Measurements from ENCODE around the gene C20orf144. TPM values are rescaled to one million over a fixed set of nuclear protein-coding genes. Genes with fewer than 3 reads are reported as not detected.

C20orf144 gene
- total RNA-seq (2014; rRNA removed; shearing (Covaris generic)), result 0.18 and 0.44 TPM in 2 replicates
- total RNA-seq (2022), result 0.31 and 0.42 TPM in 2 replicates
- Bru-seq, nascent RNA, result percentile 13 among the genes with signal in this experiment
- BruChase-seq, experiment 1, labeled RNA remaining after a 6-hour chase, result percentile 14 among the genes with signal in this experiment
- BruChase-seq, experiment 2, labeled RNA remaining after a 2-hour chase, result percentile 20 among the genes with signal in this experiment
- long read RNA-seq, partial matches to known transcripts, result 0 of 1 reads
- long read RNA-seq, other reads (novel, unspliced or antisense), result 0 of 1 reads

DNA sequence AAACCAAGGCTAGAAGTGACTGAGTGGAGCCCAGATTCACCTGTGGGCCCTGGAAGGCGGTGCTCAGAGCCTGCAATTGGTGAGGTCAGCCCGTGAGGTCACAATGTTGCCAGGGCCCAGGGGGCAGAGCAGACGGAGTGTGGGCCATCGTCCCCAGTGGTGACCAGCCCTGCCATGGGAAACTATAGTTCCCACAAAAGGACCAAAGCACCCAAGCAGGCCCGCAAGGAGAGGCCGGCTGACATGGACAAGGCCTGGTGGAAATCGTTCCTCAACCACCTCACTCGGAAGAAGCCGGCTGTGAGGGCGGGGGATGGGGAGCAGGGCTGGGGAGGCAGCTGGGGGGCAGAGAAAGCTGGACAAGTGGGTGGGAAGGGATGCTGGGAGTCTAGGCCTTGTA, at the start of gene C20orf144:
TSS of gene C20orf144 (plus strand) at position 156 of the 400 bp plus-strand sequence. CDS start at position 175, 19 bp downstream.
- BruUV-seq (replicated peaks), result no TSS peak
- Histone ChIP-seq H3K4me1 (ENCODE audit: insufficient read depth, low read length, poor library complexity, severe bottlenecking) (peaks cover 31% of the 10 kb centered on the region), H3K4me3 (ENCODE audit: low read depth, low read length, poor library complexity, severe bottlenecking) (peak within 1 kb of the TSS; percentile 72), H3K4me2 (ENCODE audit: low read length) (peak within 1 kb of the TSS; percentile 85), H3K9me2 (ENCODE audit: insufficient read depth, low read length) (no peaks in the 10 kb centered on the region), H3K36me3 (ENCODE audit: insufficient read depth, low read length) (peaks cover 19% of the 10 kb centered on the region; the same call in 1 of the 2 replicates), H4K20me1 (ENCODE audit: insufficient read depth, low read length) (no peaks in the 10 kb centered on the region), H3K9me3 (ENCODE audit: low read length) (no peaks in the 10 kb centered on the region), H3K27ac (ENCODE audit: low read depth, low read length, poor library complexity, severe bottlenecking) (peak within 1 kb of the TSS; percentile 66), H2AFZ (ENCODE audit: low read length) (peak within 1 kb of the TSS; percentile 65; the same call in 1 of the 2 replicates), H3K79me2 (ENCODE audit: insufficient read depth, low read depth, low read length) (no peaks in the 10 kb centered on the region)
- POLR2A ChIA-PET, result interaction anchor here (1.4 kb wide), 1 partner anchor 172 kb away, joined by 3 read pairs; the partner anchor contains the start of gene CBFA2T2
- TF ChIP-seq, protein P1, sequence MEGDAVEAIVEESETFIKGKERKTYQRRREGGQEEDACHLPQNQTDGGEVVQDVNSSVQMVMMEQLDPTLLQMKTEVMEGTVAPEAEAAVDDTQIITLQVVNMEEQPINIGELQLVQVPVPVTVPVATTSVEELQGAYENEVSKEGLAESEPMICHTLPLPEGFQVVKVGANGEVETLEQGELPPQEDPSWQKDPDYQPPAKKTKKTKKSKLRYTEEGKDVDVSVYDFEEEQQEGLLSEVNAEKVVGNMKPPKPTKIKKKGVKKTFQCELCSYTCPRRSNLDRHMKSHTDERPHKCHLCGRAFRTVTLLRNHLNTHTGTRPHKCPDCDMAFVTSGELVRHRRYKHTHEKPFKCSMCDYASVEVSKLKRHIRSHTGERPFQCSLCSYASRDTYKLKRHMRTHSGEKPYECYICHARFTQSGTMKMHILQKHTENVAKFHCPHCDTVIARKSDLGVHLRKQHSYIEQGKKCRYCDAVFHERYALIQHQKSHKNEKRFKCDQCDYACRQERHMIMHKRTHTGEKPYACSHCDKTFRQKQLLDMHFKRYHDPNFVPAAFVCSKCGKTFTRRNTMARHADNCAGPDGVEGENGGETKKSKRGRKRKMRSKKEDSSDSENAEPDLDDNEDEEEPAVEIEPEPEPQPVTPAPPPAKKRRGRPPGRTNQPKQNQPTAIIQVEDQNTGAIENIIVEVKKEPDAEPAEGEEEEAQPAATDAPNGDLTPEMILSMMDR (conservative IDR thresholded peaks at IDR 0.05; ENCODE audit: low read length), result no peak
- no peak for TF ChIP-seq EZH2phosphoT487 (IDR thresholded peaks at IDR 0.05; ENCODE audit: borderline replicate concordance, low read depth, low read length)
- DNase-seq (ENCODE audit: low spot score), result no peak
- intact Hi-C loops (cut with micrococcal nuclease; ENCODE audit: unreplicated experiment), result no loop called here
- CTCF ChIA-PET (ENCODE audit: unreplicated experiment), result no interaction called here

DNA sequence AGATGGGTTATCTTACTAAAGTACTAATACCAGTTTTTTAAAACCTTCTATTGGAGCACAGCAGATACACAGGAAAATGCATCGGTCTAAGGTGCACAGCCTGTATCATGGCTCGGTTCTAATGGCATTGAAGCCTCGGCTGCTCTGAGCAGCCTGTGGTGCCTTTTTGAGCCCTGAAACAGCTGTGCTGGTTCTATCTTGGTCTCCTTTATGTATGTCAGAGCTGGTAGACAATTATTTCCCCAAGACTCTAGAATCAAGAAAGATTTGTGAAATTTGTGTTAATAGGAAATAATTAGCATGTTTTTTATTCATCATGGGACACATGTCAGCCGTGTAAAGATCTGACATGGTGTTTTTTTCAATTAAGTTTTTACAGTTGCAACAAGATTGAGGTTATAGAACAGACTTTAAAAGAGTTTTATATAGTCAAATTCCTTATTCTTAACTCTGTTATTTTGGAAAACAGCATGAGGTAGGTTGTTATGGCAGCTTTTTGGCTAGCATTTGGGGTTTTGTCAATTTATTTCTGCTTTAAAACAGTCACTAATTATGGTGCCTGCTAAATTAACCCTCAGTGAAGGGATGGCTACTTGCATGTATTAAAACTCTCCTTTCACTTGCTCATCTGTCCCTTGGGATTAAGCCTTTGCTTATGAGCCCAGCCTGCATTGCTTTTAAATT, 40.3 kb upstream of the C20orf144 start:
- Histone ChIP-seq H3K36me3 (ENCODE audit: insufficient read depth, low read length) (peaks cover 95% of the 10 kb centered on the region), H3K4me3 (ENCODE audit: low read depth, low read length, poor library complexity, severe bottlenecking) (no peak overlapping the region), H3K9me2 (ENCODE audit: insufficient read depth, low read length) (no peaks in the 10 kb centered on the region), H3K9me3 (ENCODE audit: low read length) (no peaks in the 10 kb centered on the region), H3K4me1 (ENCODE audit: insufficient read depth, low read length, poor library complexity, severe bottlenecking) (peaks cover 20% of the 10 kb centered on the region), H2AFZ (ENCODE audit: low read length) (no peak overlapping the region), H4K20me1 (ENCODE audit: insufficient read depth, low read length) (no peaks in the 10 kb centered on the region), H3K4me2 (ENCODE audit: low read length) (0 out of 2 replicates have a peak overlapping the region, but pooled peaks have one; percentile 6), H3K27ac (ENCODE audit: low read depth, low read length, poor library complexity, severe bottlenecking) (peak overlapping the region; percentile 1), H3K79me2 (ENCODE audit: insufficient read depth, low read depth, low read length) (peaks cover 10% of the 10 kb centered on the region; the same call in 1 of the 2 replicates)
- intact Hi-C loops (cut with micrococcal nuclease; ENCODE audit: unreplicated experiment), result no loop called here
- ChIA-PET CTCF (ENCODE audit: unreplicated experiment) (no interaction called here), POLR2A (interaction anchor here (1.0 kb wide), 1 partner anchor 12 kb away, joined by 3 read pairs; no protein-coding TSS in a partner anchor)
- TF ChIP-seq, protein P1 (conservative IDR thresholded peaks at IDR 0.05; ENCODE audit: low read length), result no peak
- no TSS peak for BruUV-seq (replicated peaks)
- peak; percentile 20 for DNase-seq (ENCODE audit: low spot score)
